PFSK-1 (cell line): ENCODE data around the gene RNF207.

Experiments
- FOXP2 ChIP-seq: optimal IDR thresholded peaks from 2 replicates; pipeline ENCODE3; 2011; ENCODE audit warnings: borderline replicate concordance, control low read depth, inconsistent platforms; ENCODE audit not compliant: insufficient read depth; ENCODE audit errors: extremely low read length, extremely low read depth
- SIN3A ChIP-seq: IDR thresholded peaks from 2 replicates; pipeline ENCODE4 v1.6.1; 2012; ENCODE audit warnings: mild to moderate bottlenecking, low read length, moderate library complexity, borderline replicate concordance; ENCODE audit not compliant: insufficient read depth

DNA sequence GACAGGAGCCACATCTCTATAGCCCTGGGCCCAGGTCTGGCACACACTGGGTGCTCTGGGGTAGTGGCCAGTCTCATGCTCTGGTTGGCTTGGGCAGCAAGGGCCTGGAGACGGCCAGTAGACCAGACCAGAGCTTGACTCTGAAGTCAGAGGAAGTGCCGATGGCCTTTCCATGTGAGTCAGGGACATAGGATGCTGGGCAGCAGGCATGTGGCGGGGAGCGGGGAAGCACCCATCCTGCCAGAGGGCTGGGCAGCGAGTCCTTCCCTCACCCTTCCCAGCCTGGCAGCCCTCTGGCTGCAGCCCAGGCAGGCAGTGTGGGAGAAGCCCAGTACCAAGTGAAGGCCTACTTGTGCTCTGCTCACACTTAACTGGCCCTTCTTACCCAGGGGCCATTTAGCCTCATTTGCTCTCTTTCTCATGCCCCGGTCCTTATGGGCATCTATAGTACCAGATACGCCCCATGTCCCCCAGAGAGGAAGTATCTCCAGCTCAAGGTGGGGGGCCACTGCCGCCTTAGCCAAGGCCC is 51.7 kb downstream of the RNF207 start:
- TF ChIP-seq SIN3A, result no peak
- no peak for TF ChIP-seq FOXP2
